Measurements from ENCODE around the gene PRDM16.
A peak's percentile ranks its signal among the peaks of the same experiment; 100 is the strongest.

PRDM16 gene

GRCh38 chr1:3207217-3207848 is 138.3 kb downstream of the PRDM16 start (continued):
- TF ChIP-seq PRDM10 (tag by site-specific recombination; IDR thresholded peaks at IDR 0.05) (no peak), ZFP37 (tag by site-specific recombination; IDR thresholded peaks at IDR 0.05) (no peak), GFI1B (tag by site-specific recombination; IDR thresholded peaks at IDR 0.05) (no peak), KLF9 (tag by site-specific recombination; IDR thresholded peaks at IDR 0.05; ENCODE audit: low read depth) (no peak), KLF7 (tag by site-specific recombination; IDR thresholded peaks at IDR 0.05; ENCODE audit: borderline replicate concordance) (no peak), ZNF19 (tag by site-specific recombination; IDR thresholded peaks at IDR 0.05; ENCODE audit: low read depth) (no peak), AEBP2 (tag by site-specific recombination; IDR thresholded peaks at IDR 0.05; ENCODE audit: borderline replicate concordance) (no peak), ZNF362 (tag by site-specific recombination; IDR thresholded peaks at IDR 0.05) (no peak)

- ChIA-PET POLR2A (no interaction called here), CTCF (interaction anchor here (0.5 kb wide), 1 partner anchor 319 kb away, joined by 3 read pairs; no protein-coding TSS in a partner anchor)
- no peak overlapping the region for H3K27ac ChIP-seq (ENCODE audit: extremely low read depth, low read depth, low read length)
- H3K9me3 ChIP-seq (ENCODE audit: control insufficient read depth, insufficient read depth, low read depth, low read length) = no peaks in the 10 kb centered on the region
- H3K4me3 ChIP-seq (ENCODE audit: low read depth, low read length) = no peak overlapping the region
- H3K36me3 ChIP-seq (ENCODE audit: control insufficient read depth in 2 of 2, insufficient read depth in 1 of 2, low read length in 2 of 2) = no peaks in the 10 kb centered on the region
- no peaks in the 10 kb centered on the region for H3K4me1 ChIP-seq (ENCODE audit: control insufficient read depth, insufficient read depth, low read length)
- TF ChIP-seq ZBTB49 (tag by site-specific recombination; IDR thresholded peaks at IDR 0.05; ENCODE audit: low read depth) (no peak), ZNF302 (tag by site-specific recombination; IDR thresholded peaks at IDR 0.05; ENCODE audit: low read depth) (no peak)
These were observed 139.8 kb downstream of the PRDM16 start for GRCh38 chr1:3208819-3209200.

GRCh38 chr1:3209201-3209600 is 140.2 kb downstream of the PRDM16 start:
- no peaks in the 10 kb centered on the region for H3K4me1 ChIP-seq (ENCODE audit: control insufficient read depth, insufficient read depth, low read length)
- no peaks in the 10 kb centered on the region for H3K9me3 ChIP-seq (ENCODE audit: control insufficient read depth, insufficient read depth, low read depth, low read length)
- POLR2A ChIA-PET = no interaction called here
- TF ChIP-seq SCRT2 (tag by site-specific recombination; IDR thresholded peaks at IDR 0.05) (no peak), GLIS1 (tag by site-specific recombination; IDR thresholded peaks at IDR 0.05) (peak; percentile 59)
- no peak overlapping the region for H3K27ac ChIP-seq (ENCODE audit: extremely low read depth, low read depth, low read length)
- CTCF ChIA-PET = no interaction called here
- no peak overlapping the region for H3K4me3 ChIP-seq (ENCODE audit: low read depth, low read length)
- no peaks in the 10 kb centered on the region for H3K36me3 ChIP-seq (ENCODE audit: control insufficient read depth in 2 of 2, insufficient read depth in 1 of 2, low read length in 2 of 2)
